Kasumi-1 (cell line): ENCODE data around the gene MACROH2A1.

Experiments
- DNase-seq, 2 experiments: peaks; one replicate each; lab custom pipeline; 2025; lab: John Stamatoyannopoulos, UW

Gene MACROH2A1

GRCh38 chr5:135398160-135398854 is 724 bp downstream of the MACROH2A1 start:
- no peak for DNase-seq

GRCh38 chr5:135397084-135397483 is 1.9 kb downstream of the MACROH2A1 start:
- peak in 1 of 2 experiments; percentile 10 for DNase-seq

GRCh38 chr5:135396459-135397055 is 2.5 kb downstream of the MACROH2A1 start:
- no peak for DNase-seq

DNA sequence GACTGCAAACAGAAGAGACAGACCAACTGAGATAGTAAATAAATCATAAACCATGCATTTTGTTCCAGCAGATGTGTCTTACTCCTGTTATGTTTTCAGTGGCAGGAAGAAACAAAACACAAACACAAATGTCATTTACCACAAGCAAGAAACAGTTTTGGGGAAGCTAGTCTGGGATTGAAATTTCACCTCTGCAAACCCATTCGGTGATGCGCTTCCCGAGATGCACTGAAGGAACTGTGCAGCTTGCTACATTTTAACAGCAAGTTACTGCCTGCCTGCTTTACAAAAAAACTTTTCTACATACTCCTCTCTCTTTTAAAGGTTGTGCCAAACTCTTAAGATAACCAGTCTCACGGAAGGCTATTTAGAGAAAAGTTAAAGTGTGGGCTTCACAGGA is 3.2 kb downstream of the MACROH2A1 start:
- DNase-seq, result no peak

DNA sequence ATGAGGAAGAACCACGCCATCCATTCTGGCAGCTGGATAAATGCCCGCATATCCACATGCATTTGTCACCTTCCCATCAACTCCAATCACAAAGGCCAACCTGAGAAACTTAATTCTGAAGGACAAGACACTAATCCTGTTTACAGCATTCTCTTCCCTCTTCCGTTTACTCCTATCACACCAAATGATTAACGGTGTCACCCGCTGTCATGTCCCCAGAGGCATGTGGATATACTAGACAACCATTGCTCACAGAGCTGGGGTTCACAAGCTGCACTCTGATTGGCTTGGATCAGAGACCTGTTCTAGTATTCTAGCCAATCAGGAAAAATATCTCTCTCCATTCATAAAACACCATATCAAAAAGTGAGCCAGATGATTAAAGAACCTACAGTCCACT is 3.6 kb downstream of the MACROH2A1 start:
- no peak for DNase-seq

GRCh38 chr5:135394095-135394494 is 4.9 kb downstream of the MACROH2A1 start:
- no peak for DNase-seq

DNA sequence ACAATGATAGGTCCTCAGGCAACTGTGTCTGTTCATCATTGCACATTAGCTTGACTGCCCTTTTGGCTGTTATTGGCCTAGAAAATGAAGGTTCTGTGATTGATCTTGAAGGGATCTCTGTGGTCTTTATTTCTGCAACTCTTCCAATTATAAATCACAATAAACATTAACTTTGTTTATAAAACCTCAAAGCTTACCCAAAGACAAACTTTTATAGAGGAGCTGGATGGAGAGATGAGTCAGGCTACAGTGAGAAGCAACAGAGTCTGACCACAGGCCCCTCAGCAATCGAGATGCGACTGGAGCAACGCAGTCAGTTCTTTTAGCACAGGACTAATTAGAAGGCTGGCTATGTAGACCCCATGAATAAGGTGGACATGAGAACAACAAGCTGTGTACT is 5.3 kb downstream of the MACROH2A1 start:
- no peak for DNase-seq

- peak in 1 of 2 experiments; percentile 12 for DNase-seq
Observed at GRCh38 chr5:135393229-135393628, 5.8 kb downstream of the MACROH2A1 start.

- peak; percentile 38 to 39 for DNase-seq
Observed at GRCh38 chr5:135392256-135392655, 6.8 kb downstream of the MACROH2A1 start.

DNA sequence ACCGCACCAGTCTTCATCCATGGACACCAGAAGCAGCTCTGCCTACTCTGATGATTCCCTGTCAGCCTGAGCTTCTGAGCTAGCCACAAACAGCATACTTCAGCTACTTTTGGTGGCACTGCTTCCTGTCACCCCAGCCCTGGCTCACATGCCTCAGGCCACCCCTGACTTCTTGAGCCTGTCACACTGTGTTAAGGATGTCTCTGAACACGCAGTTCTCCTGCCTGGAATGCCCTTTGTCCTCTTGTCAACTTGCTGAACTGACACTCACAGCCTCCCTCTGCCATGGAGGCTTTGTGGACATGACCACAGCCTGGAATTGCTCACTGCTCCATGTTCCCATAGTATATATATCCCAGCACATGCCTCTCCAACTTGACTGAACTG is 7.2 kb downstream of the MACROH2A1 start:
- no peak for DNase-seq

DNA sequence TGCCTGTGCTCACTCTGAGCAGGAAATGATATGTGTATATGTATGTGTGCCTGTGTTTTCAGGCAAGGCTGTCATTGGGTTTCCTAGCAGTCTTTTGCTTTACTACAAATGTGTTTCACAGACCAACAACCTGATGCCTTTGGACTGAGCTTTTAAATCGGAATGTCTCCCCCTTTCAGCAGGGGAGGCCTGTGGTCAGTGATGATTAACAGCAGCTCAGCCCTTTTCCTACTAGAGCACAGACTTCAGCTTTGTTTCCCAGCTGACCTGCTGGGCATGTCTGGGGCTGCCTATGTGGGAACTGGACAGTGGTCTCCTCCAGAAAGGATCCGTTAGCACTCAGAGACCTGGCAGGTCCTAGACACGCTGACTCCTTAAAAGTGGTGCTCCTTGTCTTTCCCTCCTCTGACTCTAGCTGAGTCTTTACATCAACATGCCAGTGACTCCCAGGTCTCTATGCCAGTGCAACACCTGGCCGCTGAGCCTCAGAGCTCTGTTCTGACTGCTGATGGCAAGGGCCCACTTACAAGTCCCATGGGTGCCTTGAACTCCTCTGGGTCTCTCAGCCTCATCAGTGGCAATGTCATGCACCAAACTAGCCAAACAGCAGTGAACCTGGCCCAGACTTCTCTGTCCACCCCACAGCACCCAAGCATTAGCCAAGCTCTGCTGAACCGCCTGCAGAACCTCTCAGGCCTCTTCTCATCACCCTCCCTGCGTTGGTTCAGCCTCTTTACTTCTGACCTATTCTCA is 7.7 kb downstream of the MACROH2A1 start:
- no peak for DNase-seq

- no peak for DNase-seq
Observed at GRCh38 chr5:135388860-135389435, 10.1 kb downstream of the MACROH2A1 start.

DNA sequence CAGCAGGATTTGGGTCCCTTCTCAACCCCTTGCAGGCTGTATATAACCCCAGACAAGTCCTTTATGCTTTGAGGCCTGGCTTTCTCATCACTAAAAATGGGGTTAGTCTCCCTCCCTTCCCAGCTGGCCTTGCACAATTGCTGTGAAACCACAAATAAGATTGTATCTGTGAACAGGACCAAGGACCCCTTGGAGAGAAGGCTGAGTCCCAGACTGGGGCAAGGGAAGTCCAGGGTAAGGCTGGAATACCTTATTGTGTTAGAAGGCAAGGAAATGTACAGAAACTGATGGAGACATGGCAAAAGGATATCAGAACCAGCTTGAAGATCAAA is 11.4 kb downstream of the MACROH2A1 start:
- DNase-seq, result no peak

GRCh38 chr5:135386886-135387628 is 12.0 kb downstream of the MACROH2A1 start:
- DNase-seq, result peak; percentile 91

DNA sequence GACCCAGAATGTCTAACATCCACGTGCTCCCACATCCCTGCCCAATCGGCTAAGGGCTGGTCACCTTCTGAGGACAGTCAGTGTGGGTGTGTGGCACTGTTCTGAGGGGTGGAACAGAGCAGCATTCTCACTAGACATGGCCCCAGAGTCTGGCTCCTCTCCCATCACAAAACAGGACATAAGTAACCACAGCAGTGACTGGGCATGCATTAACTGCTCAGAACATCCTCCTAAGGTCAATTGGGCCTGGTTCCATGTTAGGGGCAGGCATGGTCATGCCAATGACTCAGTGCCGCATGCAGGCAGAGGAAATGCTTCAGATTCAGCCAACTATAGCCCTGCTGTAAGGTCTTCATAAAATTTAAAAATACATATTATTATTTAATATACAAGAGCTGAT is 12.9 kb downstream of the MACROH2A1 start:
- DNase-seq, result no peak

DNA sequence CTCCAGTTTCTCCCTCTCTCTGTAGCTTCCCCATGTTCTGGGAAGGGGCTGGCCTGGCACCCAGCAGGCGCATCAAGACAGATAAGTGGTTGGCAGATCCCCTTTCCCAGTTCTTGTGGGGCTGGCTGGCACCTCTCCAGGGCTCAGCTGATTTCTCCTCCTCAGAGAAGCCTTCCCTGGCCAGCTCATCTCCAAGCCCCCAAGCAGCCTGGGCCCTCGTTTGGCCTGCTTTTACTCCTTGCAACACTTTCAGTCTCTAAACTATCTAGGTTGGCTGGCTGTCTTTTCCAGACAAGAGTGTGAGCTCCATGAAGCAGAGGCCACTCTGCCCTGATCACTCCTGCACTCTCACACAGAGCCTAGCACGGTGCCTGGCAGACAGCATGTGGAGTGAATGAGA is 13.5 kb downstream of the MACROH2A1 start:
- no peak for DNase-seq

DNA sequence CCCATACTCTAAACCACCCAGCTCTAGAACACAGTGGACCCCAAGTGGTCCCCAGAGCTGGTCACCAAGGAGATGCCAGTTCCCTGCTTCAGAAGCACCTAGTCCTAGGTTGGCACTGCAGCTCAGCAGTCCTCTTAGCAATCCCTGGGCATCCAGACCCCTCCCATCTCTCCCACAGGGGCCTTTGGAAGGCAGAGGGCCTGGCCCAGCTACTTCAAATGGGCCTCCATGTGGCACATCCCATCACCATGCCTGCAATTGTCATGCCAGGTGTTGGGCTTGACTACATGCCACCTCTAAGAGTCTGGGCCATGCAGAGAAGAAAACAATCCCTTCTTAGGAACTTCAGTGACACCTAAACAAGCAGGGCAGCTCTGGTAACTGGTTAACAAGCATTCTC is 14.1 kb downstream of the MACROH2A1 start:
- DNase-seq, result no peak

- no peak for DNase-seq
Observed at GRCh38 chr5:135383803-135384495, 15.1 kb downstream of the MACROH2A1 start.

DNA sequence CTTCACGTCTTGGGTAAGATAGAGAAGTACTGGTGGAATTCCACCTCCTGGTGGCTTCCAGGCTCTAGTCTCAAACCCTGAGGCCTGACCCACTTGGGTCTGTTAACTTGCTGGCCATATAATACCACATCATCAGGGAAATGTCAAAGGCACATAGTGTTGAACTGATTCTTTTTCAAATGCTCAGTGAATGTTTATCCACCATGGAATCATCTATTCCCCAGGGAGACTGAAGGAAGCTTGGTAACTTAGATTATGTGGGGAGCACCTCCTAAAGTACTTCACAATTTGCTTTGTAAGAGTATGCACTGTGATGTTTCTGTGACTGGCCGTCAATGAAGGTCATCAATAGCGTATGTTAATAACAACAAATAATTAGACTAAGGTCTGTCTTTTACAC is 16.1 kb downstream of the MACROH2A1 start:
- no peak for DNase-seq

DNA sequence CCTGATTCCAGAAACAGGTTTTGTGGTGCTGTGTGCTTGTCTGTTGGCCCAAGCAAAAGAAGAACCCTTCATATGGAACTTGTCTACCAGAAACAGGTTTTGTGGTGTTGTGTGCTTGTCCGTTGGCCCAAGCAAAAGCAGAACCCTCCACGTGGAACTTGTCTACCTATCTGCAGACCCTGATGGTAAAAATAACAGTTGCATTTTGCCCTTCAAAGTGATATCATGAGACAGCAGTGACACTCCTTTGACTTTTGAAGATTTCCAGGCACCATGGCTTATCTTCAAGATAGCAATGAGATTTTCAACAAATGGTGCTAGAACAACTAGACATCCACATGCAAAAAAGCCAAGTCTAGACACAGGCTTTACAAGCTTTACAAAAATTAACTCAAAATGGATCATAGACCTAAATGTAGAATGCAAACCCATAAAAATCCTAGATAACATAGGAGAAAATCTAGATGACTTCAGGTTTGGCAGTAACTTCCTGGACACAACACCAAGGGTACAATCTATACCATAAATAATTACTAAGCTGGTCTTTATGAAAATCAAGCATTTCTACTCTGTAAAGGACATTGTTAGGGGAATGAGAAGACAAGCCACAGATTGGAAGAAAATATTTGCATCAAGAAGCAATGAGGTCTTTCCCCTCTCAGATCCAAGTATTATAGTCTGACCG is 16.8 kb downstream of the MACROH2A1 start:
- DNase-seq, result no peak

DNA sequence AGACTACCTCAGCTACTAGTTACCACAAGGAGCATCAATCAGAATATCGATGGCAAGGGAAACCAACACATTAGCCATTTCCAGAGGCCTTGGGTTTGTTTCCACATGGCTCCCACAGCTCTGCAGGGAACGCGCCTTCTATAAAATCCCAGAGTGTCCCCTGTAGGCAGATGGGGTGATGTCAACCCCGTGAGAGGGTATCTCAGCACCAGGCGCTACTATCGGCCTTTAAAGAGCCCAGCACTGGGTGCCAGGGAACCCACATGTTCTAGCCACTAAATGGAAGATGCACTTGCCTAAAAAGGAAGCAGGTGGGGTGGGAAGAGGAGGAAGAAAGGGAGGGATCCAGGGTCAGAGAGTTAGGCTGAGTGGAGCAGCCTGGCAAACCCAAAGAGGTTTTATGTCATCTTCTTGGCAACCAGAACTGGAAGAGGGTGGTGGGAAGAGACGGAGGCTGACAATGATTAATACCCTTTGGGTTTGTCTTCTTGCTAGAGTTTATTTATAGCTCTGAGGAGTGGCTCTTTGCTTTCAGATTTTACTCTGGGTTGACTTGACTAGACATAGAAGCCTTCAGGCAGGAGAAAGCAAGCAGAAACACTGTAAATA is 19.9 kb downstream of the MACROH2A1 start:
- peak; percentile 24 to 26 for DNase-seq
